Stomach (tissue), 9 donors: ENCODE data around the gene ZXDB. TPM values are rescaled to one million over a fixed set of nuclear protein-coding genes. Genes with fewer than 3 reads are reported as not detected.

ENCODE experiments used
- DNase-seq, 2 donors: peaks; one replicate each; pipeline versions ENCODE4 v3.0.0 to v3.0.0-alpha.2; 2013 to 2019
- H3K27ac ChIP-seq, 5 donors: fragments of 200-600 bp in 4 of 5; sonication (generic) in 4 of 5; one replicate each; pipeline ENCODE4 v1.5.1; 2013 to 2019; ENCODE audit warnings: mild to moderate bottlenecking in 1 of 5, moderate library complexity in 1 of 5
- H3K27me3 ChIP-seq, 3 donors: fragments of 200-600 bp; sonication (generic); one replicate each; pipeline ENCODE4 v1.5.1; 2017 to 2019; ENCODE audit warnings: mixed run types in 1 of 3
- H3K36me3 ChIP-seq, 4 donors: fragments of 200-600 bp; sonication (generic); 1 replicate in 3 of 4; 2 replicates in 1 of 4; pipeline ENCODE4 v1.5.1; 2016 to 2019
- H3K4me1 ChIP-seq, 4 donors: fragments of 200-600 bp; sonication (generic); one replicate each; pipeline ENCODE4 v1.5.1; 2016 to 2019
- H3K4me3 ChIP-seq, 4 donors: fragments of 200-600 bp; sonication (generic) in 3 of 4; one replicate each; pipeline ENCODE4 v1.5.1; 2016 to 2019; ENCODE audit warnings: mild to moderate bottlenecking in 1 of 4
- H3K9me3 ChIP-seq, 4 donors: fragments of 200-600 bp; sonication (generic); one replicate each; pipeline ENCODE4 v1.5.1; 2016 to 2019
- EP300 ChIP-seq: sonication (generic); formaldehyde crosslinking; IDR thresholded peaks from one replicate; pipeline ENCODE4 v1.6.1; 2017; ENCODE audit warnings: antibody characterized with exemption
- POLR2A ChIP-seq, 4 donors: fragments of 450-650 bp; IDR thresholded peaks; one replicate each; pipeline ENCODE4 v1.6.1; 2016; ENCODE audit warnings: antibody characterized with exemption in 4 of 4, control low read depth in 2 of 4, mild to moderate bottlenecking in 1 of 4, moderate library complexity in 1 of 4
- POLR2AphosphoS5 ChIP-seq, 3 donors: sonication (generic); formaldehyde crosslinking; IDR thresholded peaks; one replicate each; pipeline ENCODE4 v1.6.1; 2016; ENCODE audit warnings: antibody characterized with exemption in 3 of 3
- whole genome bisulfite sequencing, 5 donors: extraction: QIAGEN DNeasy Blood & Tissue Kit in 3 of 5; methylation state at CpG; one replicate each; pipeline versions ENCODE4 v1.1.5 to v1.1.7; 2013 to 2018; 5-methylcytosine and 5-hydroxymethylcytosine counted together
- intact Hi-C: fragments of 100-400 bp; cut with DNase I; formaldehyde crosslinking; loops from one replicate; pipeline ENCODE4 v1.15.1; 2023; ENCODE audit warnings: low total_unique reads
- polyA plus RNA-seq, 3 donors: library from polyadenylated mRNA; stranded (reverse); fragments of 200-250 nt; gene quantifications; one replicate each; pipeline ENCODE4 v1.2.3, GENCODE V29; 2013
- total RNA-seq, 5 donors: library from RNA; depleted of rRNA; stranded (reverse); fragments of >200 nt; gene quantifications; one replicate each; pipeline versions ENCODE4 v1.1.0 to v1.2.3, GENCODE V29; 2014 to 2016
- TF ChIP-seq, protein P1 (sequence below), 7 experiments: fragments of 450-650 bp in 4 of 7; fragments of 200-600 bp in 3 of 7; sonication (generic) in 3 of 7; IDR thresholded peaks; one replicate each; pipeline ENCODE4 v1.5.1; 2016 to 2019; ENCODE audit warnings: antibody characterized with exemption in 7 of 7, control low read depth in 2 of 7, mild to moderate bottlenecking in 1 of 7
- donor health status: healthy with polysubstance abuse.
- donor health status: Bipolar disorder and iron deficiency.
- donor health status: healthy.

ZXDB gene
- total and polyA plus RNA-seq, 8 donors, result 1.5 to 15.6 (median 7.3) TPM

DNA sequence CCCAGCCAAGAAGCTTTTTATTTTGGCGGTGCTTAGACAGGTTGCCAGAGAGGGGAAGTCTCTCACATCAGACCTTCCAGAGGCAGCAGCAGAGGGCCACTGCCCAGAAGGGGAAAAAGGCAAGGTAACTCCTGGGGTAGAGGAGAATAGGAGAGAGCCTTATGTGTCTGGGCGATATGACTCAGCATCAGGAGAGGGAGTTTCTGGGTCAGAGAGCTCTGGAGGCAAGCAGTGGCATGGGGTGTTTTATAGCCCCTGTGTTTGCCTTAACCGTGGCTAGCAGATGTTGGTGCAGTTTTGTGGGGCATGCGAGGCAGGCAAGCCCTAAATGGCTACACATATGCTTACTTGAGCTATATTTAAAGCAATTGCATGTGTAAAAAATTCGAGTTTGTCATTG lies 8.3 kb upstream of the ZXDB start:
- 47 to 56% (median 53%) methylated on average over 5 of the region's 5 CpGs for WGBS, 5 donors
- H3K27ac ChIP-seq, result no peak overlapping the region
- no peaks in the 10 kb centered on the region for H3K4me1 ChIP-seq
- no peaks in the 10 kb centered on the region for H3K27me3 ChIP-seq
- TF ChIP-seq EP300, result no peak
- TF ChIP-seq POLR2AphosphoS5 (IDR thresholded peaks at IDR 0.05), result no peak
- no peak for TF ChIP-seq POLR2A (IDR thresholded peaks at IDR 0.05)
- TF ChIP-seq, protein P1, sequence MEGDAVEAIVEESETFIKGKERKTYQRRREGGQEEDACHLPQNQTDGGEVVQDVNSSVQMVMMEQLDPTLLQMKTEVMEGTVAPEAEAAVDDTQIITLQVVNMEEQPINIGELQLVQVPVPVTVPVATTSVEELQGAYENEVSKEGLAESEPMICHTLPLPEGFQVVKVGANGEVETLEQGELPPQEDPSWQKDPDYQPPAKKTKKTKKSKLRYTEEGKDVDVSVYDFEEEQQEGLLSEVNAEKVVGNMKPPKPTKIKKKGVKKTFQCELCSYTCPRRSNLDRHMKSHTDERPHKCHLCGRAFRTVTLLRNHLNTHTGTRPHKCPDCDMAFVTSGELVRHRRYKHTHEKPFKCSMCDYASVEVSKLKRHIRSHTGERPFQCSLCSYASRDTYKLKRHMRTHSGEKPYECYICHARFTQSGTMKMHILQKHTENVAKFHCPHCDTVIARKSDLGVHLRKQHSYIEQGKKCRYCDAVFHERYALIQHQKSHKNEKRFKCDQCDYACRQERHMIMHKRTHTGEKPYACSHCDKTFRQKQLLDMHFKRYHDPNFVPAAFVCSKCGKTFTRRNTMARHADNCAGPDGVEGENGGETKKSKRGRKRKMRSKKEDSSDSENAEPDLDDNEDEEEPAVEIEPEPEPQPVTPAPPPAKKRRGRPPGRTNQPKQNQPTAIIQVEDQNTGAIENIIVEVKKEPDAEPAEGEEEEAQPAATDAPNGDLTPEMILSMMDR (IDR thresholded peaks at IDR 0.05), result no peak
- no peak overlapping the region for H3K4me3 ChIP-seq
- intact Hi-C loops, result no loop called here
- no peaks in the 10 kb centered on the region for H3K9me3 ChIP-seq
- H3K36me3 ChIP-seq, result no peaks in the 10 kb centered on the region
- DNase-seq, result peak in 1 of 2 donors; percentile 11

DNA sequence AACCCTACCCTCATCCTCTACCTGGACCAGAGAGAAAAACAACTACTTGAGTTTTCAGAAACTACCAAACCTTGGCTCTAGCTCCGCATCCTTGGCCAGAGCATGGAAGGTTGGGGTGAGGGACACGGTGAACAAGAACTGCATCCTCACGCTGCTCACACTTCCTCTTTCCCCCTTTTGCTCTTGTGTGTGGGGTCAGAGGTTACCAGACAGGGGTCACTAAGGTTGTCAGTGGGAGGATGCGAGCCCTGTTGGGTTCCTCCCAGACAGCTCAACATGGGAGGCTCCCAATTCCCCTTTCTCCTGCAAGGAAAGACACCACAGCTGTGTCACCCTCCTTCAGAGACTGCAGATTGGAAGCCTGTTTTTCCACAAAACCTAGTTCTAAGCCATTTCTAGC lies 5.5 kb upstream of the ZXDB start:
- H3K9me3 ChIP-seq, result no peaks in the 10 kb centered on the region
- WGBS, 5 donors, result 77 to 89% (median 86%) methylated on average over 4 of the region's 4 CpGs
- no peak for DNase-seq
- no peaks in the 10 kb centered on the region for H3K36me3 ChIP-seq
- TF ChIP-seq EP300, result no peak
- TF ChIP-seq, protein P1 (IDR thresholded peaks at IDR 0.05), result no peak
- TF ChIP-seq POLR2A (IDR thresholded peaks at IDR 0.05), result no peak
- TF ChIP-seq POLR2AphosphoS5 (IDR thresholded peaks at IDR 0.05), result no peak
- H3K4me3 ChIP-seq, result no peak overlapping the region
- H3K4me1 ChIP-seq, result peaks cover 0 to 7% (median 0%) of the 10 kb centered on the region in 4 donors
- H3K27me3 ChIP-seq, result no peaks in the 10 kb centered on the region
- intact Hi-C loops, result no loop called here
- H3K27ac ChIP-seq, result no peak overlapping the region

DNA sequence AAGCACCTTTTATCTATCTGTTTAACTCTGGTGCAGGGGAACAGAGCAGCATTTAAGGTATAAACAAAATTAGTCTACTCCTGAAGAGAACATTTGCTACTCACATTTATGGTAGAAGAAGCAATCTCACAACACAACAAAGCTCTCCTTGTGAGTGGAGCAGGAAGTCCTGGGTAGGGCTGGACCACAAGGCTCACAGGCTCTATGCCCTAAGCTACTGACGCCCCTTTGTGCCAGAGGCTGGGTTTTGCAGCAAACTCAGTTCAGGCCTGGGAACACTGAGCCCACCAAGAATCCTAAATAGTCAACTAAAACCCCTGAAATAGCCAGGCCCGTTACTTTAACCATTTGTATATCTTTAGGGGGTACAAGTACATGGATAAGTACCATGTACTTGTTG lies 4.7 kb upstream of the ZXDB start:
- no peaks in the 10 kb centered on the region for H3K36me3 ChIP-seq
- no peak overlapping the region for H3K27ac ChIP-seq
- H3K4me3 ChIP-seq, result no peak overlapping the region
- H3K9me3 ChIP-seq, result no peaks in the 10 kb centered on the region
- peaks cover 0 to 7% (median 0%) of the 10 kb centered on the region in 4 donors for H3K4me1 ChIP-seq
- DNase-seq, result no peak
- no peaks in the 10 kb centered on the region for H3K27me3 ChIP-seq
- intact Hi-C loops, result no loop called here
- no peak for TF ChIP-seq POLR2AphosphoS5 (IDR thresholded peaks at IDR 0.05)
- no peak for TF ChIP-seq EP300
- TF ChIP-seq, protein P1 (IDR thresholded peaks at IDR 0.05), result no peak
- TF ChIP-seq POLR2A (IDR thresholded peaks at IDR 0.05), result no peak
- WGBS, 5 donors, result 50 to 78% (median 69%) methylated on average over 2 of the region's 2 CpGs

DNA sequence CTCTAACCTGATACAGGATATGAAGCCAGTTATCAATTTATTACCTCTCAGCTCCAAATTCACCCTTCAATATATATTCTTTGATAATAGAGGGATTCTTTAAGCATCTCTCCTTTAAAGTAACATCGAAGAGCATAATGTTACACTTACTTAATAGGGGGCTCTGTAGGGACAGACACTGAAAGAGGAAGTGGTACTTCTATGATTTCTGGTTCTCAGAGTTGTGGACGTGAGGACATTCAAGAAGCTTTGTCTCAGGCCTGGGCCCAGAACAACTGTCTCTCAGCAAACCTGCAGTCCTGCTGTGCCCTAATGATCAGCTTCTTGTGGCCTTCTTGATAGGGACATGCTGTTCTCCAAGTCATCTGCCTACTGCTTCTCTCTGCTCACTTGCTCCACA lies 4.2 kb upstream of the ZXDB start:
- no peak for TF ChIP-seq EP300
- no peak for TF ChIP-seq POLR2A (IDR thresholded peaks at IDR 0.05)
- no peak for TF ChIP-seq POLR2AphosphoS5 (IDR thresholded peaks at IDR 0.05)
- TF ChIP-seq, protein P1 (IDR thresholded peaks at IDR 0.05), result no peak
- Histone ChIP-seq H3K36me3 (no peaks in the 10 kb centered on the region), H3K27ac (no peak overlapping the region), H3K9me3 (no peaks in the 10 kb centered on the region), H3K4me1 (peaks cover 0 to 7% (median 0%) of the 10 kb centered on the region in 4 donors), H3K4me3 (no peak overlapping the region), H3K27me3 (no peaks in the 10 kb centered on the region)
- WGBS, 5 donors, result 79 to 97% (median 85%) methylated on average over 2 of the region's 2 CpGs
- intact Hi-C loops, result no loop called here
- DNase-seq, result no peak
